HepG2 (cell line): ENCODE measurements around the gene FAM169A. TPM values are rescaled to one million over a fixed set of nuclear protein-coding genes. Genes with fewer than 3 reads are reported as not detected.

Experiments used
- ATF3 ChIP-seq: sonication (generic); formaldehyde crosslinking; IDR thresholded peaks from 2 replicates; pipeline ENCODE4 v1.4.0; 2020; ENCODE audit warnings: missing genetic modification reagents
- HNF4G ChIP-seq, 2 experiments: sonication (generic) in 1 of 2; formaldehyde crosslinking in 1 of 2; IDR thresholded peaks; 2 replicates each; pipeline versions ENCODE4 v1.4.0 to v1.6.1; 2011 to 2020; ENCODE audit warnings: borderline replicate concordance in 2 of 2, low read depth in 2 of 2, mild to moderate bottlenecking in 2 of 2, low read length in 1 of 2, missing genetic modification reagents in 1 of 2, moderate library complexity in 1 of 2
- SRF ChIP-seq: IDR thresholded peaks from 2 replicates; pipeline ENCODE4 v1.6.1; 2011; ENCODE audit warnings: mild to moderate bottlenecking, low read depth, low read length, moderate library complexity
- ZFY ChIP-seq: sonication (generic); formaldehyde crosslinking; IDR thresholded peaks from 2 replicates; pipeline ENCODE4 v1.4.0; 2020; ENCODE audit warnings: missing genetic modification reagents
- ZNF337 ChIP-seq: sonication (generic); formaldehyde crosslinking; IDR thresholded peaks from 2 replicates; pipeline ENCODE4 v1.5.1; 2020; ENCODE audit warnings: missing genetic modification reagents, low read depth, mild to moderate bottlenecking, borderline replicate concordance
- ZNF547 ChIP-seq: sonication (generic); formaldehyde crosslinking; IDR thresholded peaks from 2 replicates; pipeline ENCODE4 v1.5.1; 2020; ENCODE audit warnings: mild to moderate bottlenecking, missing genetic modification reagents
- ZNF598 ChIP-seq: sonication (generic); formaldehyde crosslinking; IDR thresholded peaks from 2 replicates; pipeline ENCODE4 v1.5.1; 2020; ENCODE audit warnings: mild to moderate bottlenecking, missing genetic modification reagents, borderline replicate concordance
- ZSCAN30 ChIP-seq: sonication (generic); formaldehyde crosslinking; IDR thresholded peaks from 2 replicates; pipeline ENCODE4 v1.5.0; 2020; ENCODE audit warnings: mild to moderate bottlenecking, missing genetic modification reagents
- polyA plus RNA-seq, 8 experiments: library from polyadenylated mRNA; depleted of rRNA in 3 of 8; stranded (reverse) in 7 of 8; unstranded in 1 of 8; fragments of >200 nt; fragmentation: Illumina TruSeq in 4 of 8; extraction: Trizol in 4 of 8; gene quantifications; 2 replicates each; pipeline versions ENCODE4 v1.2.1 to v1.2.3, GENCODE V29; 2011 to 2016; ENCODE audit warnings: low read depth in 4 of 8, missing spikeins in 1 of 8, mixed read lengths in 1 of 8; ENCODE audit not compliant: insufficient read depth in 1 of 8
- total RNA-seq, 5 experiments: library from RNA; depleted of rRNA; stranded (reverse); fragments of >200 nt; fragmentation: Illumina TruSeq; extraction: Trizol; gene quantifications; 2 replicates each; pipeline ENCODE4 v1.2.3, GENCODE V29; 2016; ENCODE audit warnings: low read depth in 1 of 5
- TF ChIP-seq, protein P1 (sequence below): sonication (generic); formaldehyde crosslinking; IDR thresholded peaks from 2 replicates; pipeline ENCODE4 v1.4.0; 2020; ENCODE audit warnings: missing genetic modification reagents
- TF ChIP-seq, protein P2 (sequence below): IDR thresholded peaks from 2 replicates; pipeline ENCODE4 v1.6.1; 2016; ENCODE audit warnings: mild to moderate bottlenecking

The FAM169A gene
- total and polyA plus RNA-seq, 2 of the 13 experiments (the other 11 are each of a cell fraction or from before 2014, with no cell fraction given): 21.1 to 110 TPM

- TF ChIP-seq ATF3 (no peak), ZSCAN30 (no peak), ZNF598 (CRISPR knock-in tag) (no peak), ZNF547 (CRISPR knock-in tag) (no peak), SRF (no peak), ZNF337 (CRISPR knock-in tag) (no peak), HNF4G (IDR thresholded peaks at IDR 0.05; ENCODE audit: borderline replicate concordance, low read depth, low read length) (peak; percentile 70; the same call in 1 of the 2 replicates), HNF4G (CRISPR knock-in tag; IDR thresholded peaks at IDR 0.05; ENCODE audit: borderline replicate concordance, low read depth) (no peak), ZFY (CRISPR knock-in tag) (peak; percentile 45)
- TF ChIP-seq, protein P1, sequence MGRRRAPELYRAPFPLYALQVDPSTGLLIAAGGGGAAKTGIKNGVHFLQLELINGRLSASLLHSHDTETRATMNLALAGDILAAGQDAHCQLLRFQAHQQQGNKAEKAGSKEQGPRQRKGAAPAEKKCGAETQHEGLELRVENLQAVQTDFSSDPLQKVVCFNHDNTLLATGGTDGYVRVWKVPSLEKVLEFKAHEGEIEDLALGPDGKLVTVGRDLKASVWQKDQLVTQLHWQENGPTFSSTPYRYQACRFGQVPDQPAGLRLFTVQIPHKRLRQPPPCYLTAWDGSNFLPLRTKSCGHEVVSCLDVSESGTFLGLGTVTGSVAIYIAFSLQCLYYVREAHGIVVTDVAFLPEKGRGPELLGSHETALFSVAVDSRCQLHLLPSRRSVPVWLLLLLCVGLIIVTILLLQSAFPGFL (CRISPR knock-in tag): no peak
- TF ChIP-seq, protein P2, sequence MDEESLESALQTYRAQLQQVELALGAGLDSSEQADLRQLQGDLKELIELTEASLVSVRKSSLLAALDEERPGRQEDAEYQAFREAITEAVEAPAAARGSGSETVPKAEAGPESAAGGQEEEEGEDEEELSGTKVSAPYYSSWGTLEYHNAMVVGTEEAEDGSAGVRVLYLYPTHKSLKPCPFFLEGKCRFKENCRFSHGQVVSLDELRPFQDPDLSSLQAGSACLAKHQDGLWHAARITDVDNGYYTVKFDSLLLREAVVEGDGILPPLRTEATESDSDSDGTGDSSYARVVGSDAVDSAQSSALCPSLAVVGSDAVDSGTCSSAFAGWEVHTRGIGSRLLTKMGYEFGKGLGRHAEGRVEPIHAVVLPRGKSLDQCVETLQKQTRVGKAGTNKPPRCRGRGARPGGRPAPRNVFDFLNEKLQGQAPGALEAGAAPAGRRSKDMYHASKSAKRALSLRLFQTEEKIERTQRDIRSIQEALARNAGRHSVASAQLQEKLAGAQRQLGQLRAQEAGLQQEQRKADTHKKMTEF: peak; percentile 66; the same call in 1 of the 2 replicates
Measured at GRCh38 chr5:74877624-74878304, 11.6 kb upstream of the FAM169A start (continued).
